Transverse colon (tissue), 4 donors: ENCODE results near the gene DNAJC6. TPM values are rescaled to one million over a fixed set of nuclear protein-coding genes. Genes with fewer than 3 reads are reported as not detected.

Experiments used
- DNase-seq: peaks from one replicate; pipeline ENCODE4 v3.0.0-alpha.2; 2019
- H3K27ac ChIP-seq, 4 donors: fragments of 200-600 bp; sonication (generic); 2 replicates each; pipeline ENCODE4 v1.5.1; 2016 to 2018; ENCODE audit warnings: inconsistent platforms in 4 of 4
- H3K27me3 ChIP-seq: fragments of 200-600 bp; sonication (generic); 2 replicates; pipeline ENCODE4 v1.5.1; 2017; ENCODE audit warnings: inconsistent platforms
- H3K36me3 ChIP-seq, 4 donors: fragments of 200-600 bp; sonication (generic); 2 replicates each; pipeline ENCODE4 v1.5.1; 2017 to 2019; ENCODE audit warnings: inconsistent platforms in 4 of 4
- H3K4me1 ChIP-seq, 4 donors: fragments of 200-600 bp; sonication (generic); 2 replicates each; pipeline ENCODE4 v1.5.1; 2017 to 2020; ENCODE audit warnings: inconsistent platforms in 4 of 4
- H3K4me3 ChIP-seq, 4 donors: fragments of 200-600 bp; sonication (generic); 1 replicate in 1 of 4; 2 replicates in 3 of 4; pipeline versions ENCODE4 v1.5.1 to v1.6.1; 2017 to 2019; ENCODE audit warnings: inconsistent platforms in 4 of 4
- H3K9me3 ChIP-seq, 2 donors: fragments of 200-600 bp; sonication (generic); 2 replicates each; pipeline ENCODE4 v1.5.1; 2017 to 2019; ENCODE audit warnings: inconsistent platforms in 2 of 2
- CTCF ChIP-seq, 5 experiments: fragments of 200-600 bp in 3 of 5; fragments of 450-650 bp in 2 of 5; sonication (generic) in 3 of 5; IDR thresholded peaks; 1 replicate in 2 of 5; 2 replicates in 3 of 5; pipeline ENCODE4 v1.5.1; 2016 to 2017; ENCODE audit warnings: antibody characterized with exemption in 5 of 5, inconsistent platforms in 3 of 5, mild to moderate bottlenecking in 2 of 5, moderate library complexity in 1 of 5
- EP300 ChIP-seq: sonication (generic); formaldehyde crosslinking; IDR thresholded peaks from one replicate; pipeline ENCODE4 v1.6.1; 2017; ENCODE audit warnings: antibody characterized with exemption, low read depth
- POLR2A ChIP-seq: fragments of 450-650 bp; IDR thresholded peaks from one replicate; pipeline ENCODE4 v1.6.1; 2016; ENCODE audit warnings: antibody characterized with exemption, mild to moderate bottlenecking, moderate library complexity
- POLR2AphosphoS5 ChIP-seq, 3 donors: sonication (generic); formaldehyde crosslinking; IDR thresholded peaks; one replicate each; pipeline ENCODE4 v1.6.1; 2016; ENCODE audit warnings: antibody characterized with exemption in 3 of 3
- WGBS, 2 donors: methylation state at CpG; one replicate each; pipeline ENCODE4 v1.1.5; 2018; ENCODE audit warnings: low coverage in 1 of 2; 5-methylcytosine and 5-hydroxymethylcytosine counted together
- in situ Hi-C, 4 donors: fragments of 200-750 bp; cut with MboI; loops; one replicate each; pipeline versions ENCODE4 v1.15.0 to v1.15.1; 2017; ENCODE audit warnings: low sequenced_read_pairs in 3 of 4, low pct_ligation_motif_present in 1 of 4, low pct_unique_long_range_greater_than_20kb in 1 of 4
- intact Hi-C: fragments of 100-400 bp; cut with DNase I; formaldehyde crosslinking; loops from one replicate; pipeline ENCODE4 v1.15.1; 2023; ENCODE audit warnings: low total_unique reads
- total RNA-seq, 4 donors: library from RNA; depleted of rRNA; stranded (reverse); fragments of >200 nt; gene quantifications; one replicate each; pipeline ENCODE4 v1.1.0, GENCODE V29; 2016

The DNAJC6 gene
- total RNA-seq, 4 donors from 2014 or later = 0.40 to 2.7 (median 1.7) TPM

GRCh38 chr1:65443647-65444046 is 134.3 kb downstream of the DNAJC6 start:
- H3K9me3 ChIP-seq = no peaks in the 10 kb centered on the region
- in situ Hi-C loops = loop anchor here in 2 of 4 donors (25.0 kb wide), 1 partner anchor 244 kb away; no protein-coding TSS in a partner anchor
- no peaks in the 10 kb centered on the region for H3K27me3 ChIP-seq
- no peak for DNase-seq
- no peak overlapping the region for H3K4me3 ChIP-seq
- no peaks in the 10 kb centered on the region for H3K36me3 ChIP-seq
- WGBS, 2 donors = 79 to 87% methylated on average over 2 of the region's 2 CpGs
- no peaks in the 10 kb centered on the region for H3K4me1 ChIP-seq
- intact Hi-C loops = no loop called here
- TF ChIP-seq EP300 (no peak), POLR2AphosphoS5 (IDR thresholded peaks at IDR 0.05) (no peak), CTCF (IDR thresholded peaks at IDR 0.05) (no peak), POLR2A (no peak)
- no peak overlapping the region for H3K27ac ChIP-seq

GRCh38 chr1:65444128-65444640 is 134.8 kb downstream of the DNAJC6 start:
- in situ Hi-C loops (loop anchor here in 2 of 4 donors (25.0 kb wide), 1 partner anchor 243 kb away; no protein-coding TSS in a partner anchor), intact Hi-C loops (no loop called here)
- 27 to 54% methylated on average over 4 to 5 of the region's 5 CpGs for WGBS, 2 donors

GRCh38 chr1:65445837-65446236 is 136.5 kb downstream of the DNAJC6 start:
- H3K9me3 ChIP-seq = no peaks in the 10 kb centered on the region

More at GRCh38 chr1:65444128-65444640, 134.8 kb downstream of the DNAJC6 start:
- TF ChIP-seq POLR2A = no peak
- no peak for TF ChIP-seq EP300
- no peak for TF ChIP-seq CTCF (IDR thresholded peaks at IDR 0.05)
- no peak for TF ChIP-seq POLR2AphosphoS5 (IDR thresholded peaks at IDR 0.05)
- no peaks in the 10 kb centered on the region for H3K4me1 ChIP-seq
- no peaks in the 10 kb centered on the region for H3K27me3 ChIP-seq
- H3K27ac ChIP-seq = no peak overlapping the region
- no peak overlapping the region for H3K4me3 ChIP-seq
- H3K9me3 ChIP-seq = no peaks in the 10 kb centered on the region
- H3K36me3 ChIP-seq = no peaks in the 10 kb centered on the region
- DNase-seq = no peak

More at GRCh38 chr1:65445837-65446236, 136.5 kb downstream of the DNAJC6 start:
- Histone ChIP-seq H3K4me3 (no peak overlapping the region), H3K27ac (no peak overlapping the region), H3K4me1 (no peaks in the 10 kb centered on the region), H3K27me3 (no peaks in the 10 kb centered on the region), H3K36me3 (no peaks in the 10 kb centered on the region)
- in situ Hi-C loops (loop anchor here in 2 of 4 donors (25.0 kb wide), 1 partner anchor 241 kb away; no protein-coding TSS in a partner anchor), intact Hi-C loops (no loop called here)
- no peak for DNase-seq
- TF ChIP-seq POLR2AphosphoS5 (IDR thresholded peaks at IDR 0.05) (no peak), CTCF (IDR thresholded peaks at IDR 0.05) (no peak), POLR2A (no peak), EP300 (no peak)
- 87 to 98% methylated on average over 1 of the region's 1 CpG for WGBS, 2 donors
